HEK293 (cell line): Measurements from ENCODE around the gene LMNA.

Experiments used
- CTCF ChIA-PET: fragments of 350-600 bp; formaldehyde crosslinking; extraction: SDS; loops from one replicate; lab custom pipeline; 2021; ENCODE audit warnings: antibody characterized with exemption; lab: Yijun Ruan, JAX
- POLR2A ChIA-PET: fragments of 300-600 bp; formaldehyde crosslinking; extraction: SDS; loops from one replicate; lab custom pipeline; 2020; ENCODE audit warnings: antibody characterized with exemption, inconsistent platforms; lab: Yijun Ruan, JAX
- H3K27ac ChIP-seq: fragments of 200-500 bp; sonication (Bioruptor generic); 2 replicates; pipeline ENCODE4 v1.5.1; 2014; ENCODE audit warnings: low read depth, low read length, control low read depth, inconsistent platforms; ENCODE audit errors: extremely low read depth
- H3K36me3 ChIP-seq, 2 experiments: fragments of 200-500 bp in 1 of 2; sonication (Bioruptor generic) in 1 of 2; 1 replicate in 1 of 2; 2 replicates in 1 of 2; pipeline ENCODE4 v1.5.1; 2014 to 2017; ENCODE audit warnings: inconsistent platforms in 2 of 2, low read length in 2 of 2; ENCODE audit not compliant: control insufficient read depth in 2 of 2, insufficient read depth in 1 of 2
- H3K4me1 ChIP-seq: fragments of 200-500 bp; sonication (Bioruptor generic); 2 replicates; pipeline ENCODE4 v1.5.1; 2014; ENCODE audit warnings: mild to moderate bottlenecking, low read length, inconsistent platforms; ENCODE audit not compliant: control insufficient read depth, insufficient read depth
- H3K4me3 ChIP-seq: 2 replicates; pipeline ENCODE4 v1.5.1; 2011; ENCODE audit warnings: low read depth, mild to moderate bottlenecking, control low read depth, low read length, moderate library complexity
- H3K9me3 ChIP-seq: fragments of 200-500 bp; sonication (Bioruptor generic); 2 replicates; pipeline ENCODE4 v1.5.1; 2014; ENCODE audit warnings: low read depth, low read length, inconsistent platforms; ENCODE audit not compliant: control insufficient read depth, insufficient read depth
- ATF2 ChIP-seq: fragments of 450-650 bp; formaldehyde crosslinking; IDR thresholded peaks from 2 replicates; pipeline ENCODE4 v1.5.1; 2016; ENCODE audit warnings: missing biosample characterization, missing genetic modification characterization, low read depth
- EGR2 ChIP-seq: fragments of 450-650 bp; formaldehyde crosslinking; IDR thresholded peaks from 2 replicates; pipeline ENCODE4 v1.5.1; 2016; ENCODE audit warnings: low read depth, missing biosample characterization, missing genetic modification characterization
- GLIS1 ChIP-seq: fragments of 450-650 bp; formaldehyde crosslinking; IDR thresholded peaks from 2 replicates; pipeline ENCODE4 v1.5.1; 2016; ENCODE audit warnings: missing biosample characterization, missing genetic modification characterization
- INSM2 ChIP-seq: fragments of 450-650 bp; formaldehyde crosslinking; IDR thresholded peaks from 2 replicates; pipeline ENCODE4 v1.5.1; 2016; ENCODE audit warnings: missing biosample characterization, missing genetic modification characterization
- KLF7 ChIP-seq: fragments of 450-650 bp; formaldehyde crosslinking; IDR thresholded peaks from 2 replicates; pipeline ENCODE4 v1.5.1; 2016; ENCODE audit warnings: missing biosample characterization, missing genetic modification characterization, borderline replicate concordance
- SP7 ChIP-seq: fragments of 450-650 bp; formaldehyde crosslinking; IDR thresholded peaks from 2 replicates; pipeline ENCODE4 v1.5.1; 2016; ENCODE audit warnings: missing biosample characterization, missing genetic modification characterization
- ZBTB8A ChIP-seq: fragments of 450-650 bp; formaldehyde crosslinking; IDR thresholded peaks from 2 replicates; pipeline ENCODE4 v1.5.1; 2016; ENCODE audit warnings: missing biosample characterization, missing genetic modification characterization
- ZFHX2 ChIP-seq: fragments of 450-650 bp; formaldehyde crosslinking; conservative IDR thresholded peaks from 2 replicates; pipeline ENCODE4 v1.5.1; 2016; ENCODE audit warnings: missing biosample characterization, missing genetic modification characterization
- ZNF114 ChIP-seq: fragments of 450-650 bp; formaldehyde crosslinking; IDR thresholded peaks from 2 replicates; pipeline ENCODE4 v1.5.0; 2017; ENCODE audit warnings: missing biosample characterization, missing genetic modification characterization
- ZNF16 ChIP-seq: fragments of 450-650 bp; formaldehyde crosslinking; IDR thresholded peaks from 2 replicates; pipeline ENCODE4 v1.5.1; 2016; ENCODE audit warnings: low read depth, missing biosample characterization, missing genetic modification characterization
- ZNF18 ChIP-seq: fragments of 450-650 bp; formaldehyde crosslinking; IDR thresholded peaks from 2 replicates; pipeline ENCODE4 v1.5.1; 2016; ENCODE audit warnings: missing biosample characterization, missing genetic modification characterization
- ZNF184 ChIP-seq: fragments of 450-650 bp; IDR thresholded peaks from 2 replicates; pipeline ENCODE4 v1.5.1; 2018; ENCODE audit warnings: missing biosample characterization, mild to moderate bottlenecking, missing genetic modification characterization
- ZNF404 ChIP-seq: fragments of 450-650 bp; formaldehyde crosslinking; IDR thresholded peaks from 2 replicates; pipeline ENCODE4 v1.5.1; 2017; ENCODE audit warnings: missing biosample characterization, missing genetic modification characterization
- ZNF510 ChIP-seq: fragments of 450-650 bp; formaldehyde crosslinking; IDR thresholded peaks from 2 replicates; pipeline ENCODE4 v1.5.1; 2018; ENCODE audit warnings: mild to moderate bottlenecking, missing genetic modification characterization, missing biosample characterization; ENCODE audit not compliant: insufficient replicate concordance
- ZNF548 ChIP-seq: fragments of 450-650 bp; formaldehyde crosslinking; IDR thresholded peaks from 2 replicates; pipeline ENCODE4 v1.5.1; 2016; ENCODE audit warnings: missing biosample characterization, missing genetic modification characterization
- ZNF610 ChIP-seq: fragments of 450-650 bp; formaldehyde crosslinking; IDR thresholded peaks from 2 replicates; pipeline ENCODE4 v1.5.1; 2016; ENCODE audit warnings: missing biosample characterization, missing genetic modification characterization, borderline replicate concordance
- ZNF621 ChIP-seq: fragments of 450-650 bp; formaldehyde crosslinking; IDR thresholded peaks from 2 replicates; pipeline ENCODE4 v1.5.1; 2017; ENCODE audit warnings: missing biosample characterization, missing genetic modification characterization
- ZSCAN23 ChIP-seq: fragments of 450-650 bp; formaldehyde crosslinking; IDR thresholded peaks from 2 replicates; pipeline ENCODE4 v1.5.1; 2016; ENCODE audit warnings: missing biosample characterization, missing genetic modification characterization
- TF ChIP-seq, protein P1 (sequence below): fragments of 450-650 bp; formaldehyde crosslinking; IDR thresholded peaks from 2 replicates; pipeline ENCODE4 v1.5.1; 2016; ENCODE audit warnings: missing biosample characterization, missing genetic modification characterization
- TF ChIP-seq, protein P2 (sequence below): sonication (generic); formaldehyde crosslinking; IDR thresholded peaks from 2 replicates; pipeline ENCODE4 v1.8.1; 2022; ENCODE audit warnings: mild to moderate bottlenecking, moderate library complexity, missing genetic modification reagents
- TF ChIP-seq, protein P3 (sequence below): fragments of 450-650 bp; formaldehyde crosslinking; IDR thresholded peaks from 2 replicates; pipeline ENCODE4 v1.5.1; 2016; ENCODE audit warnings: missing biosample characterization, missing genetic modification characterization
- TF ChIP-seq, protein P4 (sequence below): fragments of 450-650 bp; formaldehyde crosslinking; IDR thresholded peaks from 2 replicates; pipeline ENCODE4 v1.5.1; 2016; ENCODE audit warnings: missing biosample characterization, missing genetic modification characterization

LMNA gene

GRCh38 chr1:156114101-156114918, at the start of gene LMNA (continued):
- TF ChIP-seq ZBTB8A (tag by site-specific recombination) (peak; percentile 61), ZNF16 (tag by site-specific recombination) (no peak), SP7 (peak; percentile 94)
- TF ChIP-seq, protein P1, sequence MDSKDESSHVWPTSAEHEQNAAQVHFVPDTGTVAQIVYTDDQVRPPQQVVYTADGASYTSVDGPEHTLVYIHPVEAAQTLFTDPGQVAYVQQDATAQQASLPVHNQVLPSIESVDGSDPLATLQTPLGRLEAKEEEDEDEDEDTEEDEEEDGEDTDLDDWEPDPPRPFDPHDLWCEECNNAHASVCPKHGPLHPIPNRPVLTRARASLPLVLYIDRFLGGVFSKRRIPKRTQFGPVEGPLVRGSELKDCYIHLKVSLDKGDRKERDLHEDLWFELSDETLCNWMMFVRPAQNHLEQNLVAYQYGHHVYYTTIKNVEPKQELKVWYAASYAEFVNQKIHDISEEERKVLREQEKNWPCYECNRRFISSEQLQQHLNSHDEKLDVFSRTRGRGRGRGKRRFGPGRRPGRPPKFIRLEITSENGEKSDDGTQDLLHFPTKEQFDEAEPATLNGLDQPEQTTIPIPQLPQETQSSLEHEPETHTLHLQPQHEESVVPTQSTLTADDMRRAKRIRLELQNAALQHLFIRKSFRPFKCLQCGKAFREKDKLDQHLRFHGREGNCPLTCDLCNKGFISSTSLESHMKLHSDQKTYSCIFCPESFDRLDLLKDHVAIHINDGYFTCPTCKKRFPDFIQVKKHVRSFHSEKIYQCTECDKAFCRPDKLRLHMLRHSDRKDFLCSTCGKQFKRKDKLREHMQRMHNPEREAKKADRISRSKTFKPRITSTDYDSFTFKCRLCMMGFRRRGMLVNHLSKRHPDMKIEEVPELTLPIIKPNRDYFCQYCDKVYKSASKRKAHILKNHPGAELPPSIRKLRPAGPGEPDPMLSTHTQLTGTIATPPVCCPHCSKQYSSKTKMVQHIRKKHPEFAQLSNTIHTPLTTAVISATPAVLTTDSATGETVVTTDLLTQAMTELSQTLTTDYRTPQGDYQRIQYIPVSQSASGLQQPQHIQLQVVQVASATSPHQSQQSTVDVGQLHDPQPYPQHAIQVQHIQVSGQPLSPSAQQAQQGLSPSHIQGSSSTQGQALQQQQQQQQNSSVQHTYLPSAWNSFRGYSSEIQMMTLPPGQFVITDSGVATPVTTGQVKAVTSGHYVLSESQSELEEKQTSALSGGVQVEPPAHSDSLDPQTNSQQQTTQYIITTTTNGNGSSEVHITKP (tag by site-specific recombination), result peak; percentile 99
- TF ChIP-seq, all 188 proteins: peak for 60

GRCh38 chr1:156065212-156065611, 49.3 kb upstream of the LMNA start:
- peaks cover 4% of the 10 kb centered on the region; the same call in 1 of the 2 replicates for H3K4me1 ChIP-seq
- POLR2A ChIA-PET, result interaction anchor here (0.5 to 1.0 kb wide), 2 partner anchors 14 to 233 kb away, joined by 3 to 7 read pairs; no protein-coding TSS in a partner anchor
- H3K36me3 ChIP-seq, result no peaks in the 10 kb centered on the region
- no peak overlapping the region for H3K4me3 ChIP-seq
- no peak overlapping the region for H3K27ac ChIP-seq
- CTCF ChIA-PET, result interaction anchor here (0.6 to 7.2 kb wide), 17 partner anchors 8 to 814 kb away, joined by 3 to 65 read pairs (median 6); partner anchors contain the start of genes KHDC4, SSR2 and UBQLN4
- no peaks in the 10 kb centered on the region for H3K9me3 ChIP-seq
- no peak for TF ChIP-seq ZNF621
- TF ChIP-seq KLF7 (tag by site-specific recombination), result no peak
- TF ChIP-seq ZNF404 (tag by site-specific recombination), result no peak
- TF ChIP-seq ZNF18 (tag by site-specific recombination), result peak; percentile 63; the same call in 1 of the 2 replicates
- TF ChIP-seq ZSCAN23 (tag by site-specific recombination), result no peak
- TF ChIP-seq ZNF510, result no peak
- TF ChIP-seq, protein P2, sequence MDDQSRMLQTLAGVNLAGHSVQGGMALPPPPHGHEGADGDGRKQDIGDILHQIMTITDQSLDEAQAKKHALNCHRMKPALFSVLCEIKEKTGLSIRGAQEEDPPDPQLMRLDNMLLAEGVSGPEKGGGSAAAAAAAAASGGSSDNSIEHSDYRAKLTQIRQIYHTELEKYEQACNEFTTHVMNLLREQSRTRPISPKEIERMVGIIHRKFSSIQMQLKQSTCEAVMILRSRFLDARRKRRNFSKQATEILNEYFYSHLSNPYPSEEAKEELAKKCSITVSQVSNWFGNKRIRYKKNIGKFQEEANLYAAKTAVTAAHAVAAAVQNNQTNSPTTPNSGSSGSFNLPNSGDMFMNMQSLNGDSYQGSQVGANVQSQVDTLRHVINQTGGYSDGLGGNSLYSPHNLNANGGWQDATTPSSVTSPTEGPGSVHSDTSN (CRISPR knock-in tag), result no peak
- TF ChIP-seq ZNF184 (tag by site-specific recombination), result no peak
- no peak for TF ChIP-seq ZNF548 (tag by site-specific recombination)
- TF ChIP-seq ZNF114 (tag by site-specific recombination), result no peak
- TF ChIP-seq ZFHX2, result peak; percentile 96
- TF ChIP-seq, protein P3, sequence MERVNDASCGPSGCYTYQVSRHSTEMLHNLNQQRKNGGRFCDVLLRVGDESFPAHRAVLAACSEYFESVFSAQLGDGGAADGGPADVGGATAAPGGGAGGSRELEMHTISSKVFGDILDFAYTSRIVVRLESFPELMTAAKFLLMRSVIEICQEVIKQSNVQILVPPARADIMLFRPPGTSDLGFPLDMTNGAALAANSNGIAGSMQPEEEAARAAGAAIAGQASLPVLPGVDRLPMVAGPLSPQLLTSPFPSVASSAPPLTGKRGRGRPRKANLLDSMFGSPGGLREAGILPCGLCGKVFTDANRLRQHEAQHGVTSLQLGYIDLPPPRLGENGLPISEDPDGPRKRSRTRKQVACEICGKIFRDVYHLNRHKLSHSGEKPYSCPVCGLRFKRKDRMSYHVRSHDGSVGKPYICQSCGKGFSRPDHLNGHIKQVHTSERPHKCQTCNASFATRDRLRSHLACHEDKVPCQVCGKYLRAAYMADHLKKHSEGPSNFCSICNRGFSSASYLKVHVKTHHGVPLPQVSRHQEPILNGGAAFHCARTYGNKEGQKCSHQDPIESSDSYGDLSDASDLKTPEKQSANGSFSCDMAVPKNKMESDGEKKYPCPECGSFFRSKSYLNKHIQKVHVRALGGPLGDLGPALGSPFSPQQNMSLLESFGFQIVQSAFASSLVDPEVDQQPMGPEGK (tag by site-specific recombination), result no peak
- TF ChIP-seq EGR2 (tag by site-specific recombination), result peak; percentile 97
- no peak for TF ChIP-seq GLIS1 (tag by site-specific recombination)
- TF ChIP-seq ZNF610, result no peak
- TF ChIP-seq, protein P4, sequence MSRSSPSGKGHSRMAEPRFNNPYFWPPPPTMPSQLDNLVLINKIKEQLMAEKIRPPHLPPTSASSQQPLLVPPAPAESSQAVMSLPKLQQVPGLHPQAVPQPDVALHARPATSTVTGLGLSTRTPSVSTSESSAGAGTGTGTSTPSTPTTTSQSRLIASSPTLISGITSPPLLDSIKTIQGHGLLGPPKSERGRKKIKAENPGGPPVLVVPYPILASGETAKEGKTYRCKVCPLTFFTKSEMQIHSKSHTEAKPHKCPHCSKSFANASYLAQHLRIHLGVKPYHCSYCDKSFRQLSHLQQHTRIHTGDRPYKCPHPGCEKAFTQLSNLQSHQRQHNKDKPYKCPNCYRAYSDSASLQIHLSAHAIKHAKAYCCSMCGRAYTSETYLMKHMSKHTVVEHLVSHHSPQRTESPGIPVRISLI (tag by site-specific recombination), result no peak
- no peak for TF ChIP-seq INSM2 (tag by site-specific recombination)
- no peak for TF ChIP-seq ATF2 (tag by site-specific recombination)
